Endodermal cell (in vitro differentiated cells): ENCODE results near the gene CNTN4. TPM values are rescaled to one million over a fixed set of nuclear protein-coding genes. Genes with fewer than 3 reads are reported as not detected.

Source experiments
- DNase-seq: peaks from one replicate; pipeline ENCODE4 v3.0.0-alpha.2; 2017
- H3K27ac ChIP-seq: 2 replicates; pipeline ENCODE4 v1.5.1; 2013; ENCODE audit warnings: mild to moderate bottlenecking, low read depth, low read length, moderate library complexity
- H3K27me3 ChIP-seq: 2 replicates; pipeline ENCODE4 v1.6.1; 2013; ENCODE audit warnings: mild to moderate bottlenecking, low read length, moderate library complexity; ENCODE audit not compliant: insufficient read depth, control insufficient read depth, poor library complexity, severe bottlenecking
- H3K36me3 ChIP-seq: 2 replicates; pipeline ENCODE4 v1.7.0; 2013; ENCODE audit warnings: mild to moderate bottlenecking, low read length, moderate library complexity; ENCODE audit not compliant: control insufficient read depth, insufficient read depth
- H3K4me1 ChIP-seq: one replicate; pipeline ENCODE4 v1.7.0; 2013; ENCODE audit warnings: low read length; ENCODE audit not compliant: control insufficient read depth, insufficient read depth
- H3K4me3 ChIP-seq: 2 replicates; pipeline ENCODE4 v1.5.1; 2013; ENCODE audit warnings: mild to moderate bottlenecking, low read length, moderate library complexity
- H3K9ac ChIP-seq: 2 replicates; pipeline ENCODE4 v1.6.1; 2013; ENCODE audit warnings: mild to moderate bottlenecking, low read length, moderate library complexity; ENCODE audit not compliant: poor library complexity, severe bottlenecking; ENCODE audit errors: extremely low read depth
- H3K9me3 ChIP-seq: 2 replicates; pipeline ENCODE4 v1.6.1; 2013; ENCODE audit warnings: mild to moderate bottlenecking, low read length, moderate library complexity; ENCODE audit not compliant: control insufficient read depth
- H3K27ac Mint-ChIP-seq: 2 replicates; pipeline ENCODE4 v1.8.0; 2020; ENCODE audit warnings: mixed read lengths
- H3K27me3 Mint-ChIP-seq: 2 replicates; pipeline ENCODE4 v1.8.0; 2021; ENCODE audit warnings: mild to moderate bottlenecking, mixed read lengths; ENCODE audit not compliant: insufficient read depth
- H3K36me3 Mint-ChIP-seq: 2 replicates; pipeline ENCODE4 v1.8.0; 2020; ENCODE audit warnings: low read depth, mixed read lengths
- H3K4me1 Mint-ChIP-seq: 2 replicates; pipeline ENCODE4 v1.8.0; 2020; ENCODE audit warnings: mixed read lengths
- H3K4me3 Mint-ChIP-seq: 2 replicates; pipeline ENCODE4 v1.8.0; 2020; ENCODE audit warnings: mild to moderate bottlenecking, moderate library complexity, mixed read lengths
- H3K9me3 Mint-ChIP-seq: 2 replicates; pipeline ENCODE4 v1.8.0; 2020; ENCODE audit warnings: mild to moderate bottlenecking, mixed read lengths
- WGBS, 2 experiments: methylation state at CpG; one replicate each; pipeline versions ENCODE4 v1.1.5 to v1.1.7; 2013; ENCODE audit warnings: missing lambda C conversion rate in 2 of 2, mixed read lengths in 1 of 2; ENCODE audit not compliant: insufficient coverage in 1 of 2, insufficient read length in 1 of 2; 5-methylcytosine and 5-hydroxymethylcytosine counted together
- total RNA-seq, 2 donors: library from RNA; stranded (reverse); fragmentation: NEBNext Ultra II Directional in 1 of 2; extraction: Animal tissue kit (Norgen Biotek cat#: 25700) in 1 of 2; gene quantifications; 2 replicates in 1 of 2; 3 replicates in 1 of 2; pipeline ENCODE4 v1.2.1, GENCODE V29; 2021
- TF ChIP-seq, protein P1 (sequence below): fragments of 200-600 bp; sonication (generic); conservative IDR thresholded peaks from 2 replicates; pipeline ENCODE4 v1.5.0; 2021; ENCODE audit warnings: antibody characterized with exemption, mild to moderate bottlenecking

CNTN4 gene
- total RNA-seq, 2 donors from 2014 or later = 10.8 to 11.1 TPM

DNA sequence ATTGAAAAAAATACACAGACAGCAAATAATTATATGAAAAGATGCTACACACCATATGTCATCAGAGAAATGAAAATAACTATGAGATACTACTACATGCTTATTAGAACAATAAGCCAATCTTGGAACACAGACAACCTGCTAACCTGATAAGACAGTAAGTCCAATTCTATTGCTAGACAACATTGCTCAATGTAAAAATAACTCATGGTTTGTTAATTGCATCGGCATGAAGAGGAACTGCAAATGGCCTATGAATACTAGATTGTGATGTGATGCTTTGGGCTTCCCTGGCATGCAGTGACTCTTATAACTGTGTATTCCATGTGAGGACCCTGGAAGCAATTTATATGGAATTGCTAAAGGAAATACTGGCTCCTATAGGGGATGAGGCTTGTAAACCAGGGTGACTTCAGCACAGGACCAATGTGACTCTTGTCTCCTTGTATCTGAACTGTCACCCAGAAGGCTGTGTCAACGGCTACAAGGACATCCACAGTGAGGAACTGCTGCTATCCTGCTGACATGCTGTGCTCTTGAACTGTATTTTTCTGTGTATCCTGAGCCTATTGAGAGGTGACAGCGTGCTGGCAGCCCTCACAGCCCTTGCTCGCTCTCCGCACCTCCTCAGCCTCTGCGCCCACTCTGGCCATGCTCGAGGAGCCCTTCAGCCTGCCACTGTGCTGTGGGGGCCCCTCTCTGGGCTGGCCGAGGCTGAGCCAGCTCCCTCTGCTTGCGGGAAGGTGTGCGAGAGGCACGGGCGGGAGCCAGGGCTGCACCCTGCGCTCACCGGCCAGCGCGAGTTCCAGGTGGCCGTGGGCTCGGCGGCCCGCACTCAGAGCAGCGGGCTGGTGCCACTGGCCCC is 385.7 kb downstream of the CNTN4 start:
- Histone ChIP-seq H3K27ac (no peak overlapping the region), H3K4me1 (no peaks in the 10 kb centered on the region), H3K36me3 (no peaks in the 10 kb centered on the region), H3K9ac (no peak overlapping the region), H3K27me3 (no peaks in the 10 kb centered on the region), H3K9me3 (peaks cover 4% of the 10 kb centered on the region), H3K4me3 (no peak overlapping the region)
- H3K4me3 Mint-ChIP-seq = no peak overlapping the region
- TF ChIP-seq, protein P1, sequence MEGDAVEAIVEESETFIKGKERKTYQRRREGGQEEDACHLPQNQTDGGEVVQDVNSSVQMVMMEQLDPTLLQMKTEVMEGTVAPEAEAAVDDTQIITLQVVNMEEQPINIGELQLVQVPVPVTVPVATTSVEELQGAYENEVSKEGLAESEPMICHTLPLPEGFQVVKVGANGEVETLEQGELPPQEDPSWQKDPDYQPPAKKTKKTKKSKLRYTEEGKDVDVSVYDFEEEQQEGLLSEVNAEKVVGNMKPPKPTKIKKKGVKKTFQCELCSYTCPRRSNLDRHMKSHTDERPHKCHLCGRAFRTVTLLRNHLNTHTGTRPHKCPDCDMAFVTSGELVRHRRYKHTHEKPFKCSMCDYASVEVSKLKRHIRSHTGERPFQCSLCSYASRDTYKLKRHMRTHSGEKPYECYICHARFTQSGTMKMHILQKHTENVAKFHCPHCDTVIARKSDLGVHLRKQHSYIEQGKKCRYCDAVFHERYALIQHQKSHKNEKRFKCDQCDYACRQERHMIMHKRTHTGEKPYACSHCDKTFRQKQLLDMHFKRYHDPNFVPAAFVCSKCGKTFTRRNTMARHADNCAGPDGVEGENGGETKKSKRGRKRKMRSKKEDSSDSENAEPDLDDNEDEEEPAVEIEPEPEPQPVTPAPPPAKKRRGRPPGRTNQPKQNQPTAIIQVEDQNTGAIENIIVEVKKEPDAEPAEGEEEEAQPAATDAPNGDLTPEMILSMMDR = no peak
- peaks cover 7% of the 10 kb centered on the region for H3K9me3 Mint-ChIP-seq
- no peaks in the 10 kb centered on the region for H3K4me1 Mint-ChIP-seq
- WGBS, 2 experiments = 94 to 95% methylated on average over 2 to 21 of the region's 21 CpGs
- no peaks in the 10 kb centered on the region for H3K27me3 Mint-ChIP-seq
- no peak overlapping the region for H3K27ac Mint-ChIP-seq
- no peak for DNase-seq
- peaks cover 4% of the 10 kb centered on the region for H3K36me3 Mint-ChIP-seq

DNA sequence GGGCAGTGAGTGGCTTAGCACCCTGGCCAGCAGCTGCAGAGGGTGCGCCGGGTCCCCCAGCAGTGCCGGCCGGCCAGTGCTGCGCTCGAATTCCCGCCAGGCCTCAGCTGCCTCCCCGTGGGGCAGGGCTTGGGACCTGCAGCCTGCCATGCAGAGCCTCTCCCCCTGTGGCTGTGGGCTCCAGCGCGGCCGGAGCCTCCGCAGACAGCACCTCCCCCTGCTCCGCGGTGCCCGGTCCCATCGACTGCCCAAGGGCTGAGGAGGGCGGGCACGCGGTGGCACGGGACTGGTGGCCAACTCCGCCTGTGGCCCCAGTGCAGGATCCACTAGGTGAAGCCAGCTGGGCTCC is 386.3 kb downstream of the CNTN4 start:
- peaks cover 4% of the 10 kb centered on the region for H3K36me3 Mint-ChIP-seq
- H3K4me1 ChIP-seq = no peaks in the 10 kb centered on the region
- WGBS, 2 experiments = 94 to 100% methylated on average over 3 to 21 of the region's 21 CpGs
- H3K9me3 ChIP-seq = peaks cover 4% of the 10 kb centered on the region
- H3K27ac ChIP-seq = no peak overlapping the region
- no peak overlapping the region for H3K4me3 ChIP-seq
- H3K27ac Mint-ChIP-seq = no peak overlapping the region
- H3K4me3 Mint-ChIP-seq = no peak overlapping the region
- no peak overlapping the region for H3K9ac ChIP-seq
- peaks cover 7% of the 10 kb centered on the region for H3K9me3 Mint-ChIP-seq
- TF ChIP-seq, protein P1 = no peak
- no peaks in the 10 kb centered on the region for H3K27me3 ChIP-seq
- no peaks in the 10 kb centered on the region for H3K36me3 ChIP-seq
- no peak for DNase-seq
- H3K4me1 Mint-ChIP-seq = peaks cover 3% of the 10 kb centered on the region
- H3K27me3 Mint-ChIP-seq = no peaks in the 10 kb centered on the region

DNA sequence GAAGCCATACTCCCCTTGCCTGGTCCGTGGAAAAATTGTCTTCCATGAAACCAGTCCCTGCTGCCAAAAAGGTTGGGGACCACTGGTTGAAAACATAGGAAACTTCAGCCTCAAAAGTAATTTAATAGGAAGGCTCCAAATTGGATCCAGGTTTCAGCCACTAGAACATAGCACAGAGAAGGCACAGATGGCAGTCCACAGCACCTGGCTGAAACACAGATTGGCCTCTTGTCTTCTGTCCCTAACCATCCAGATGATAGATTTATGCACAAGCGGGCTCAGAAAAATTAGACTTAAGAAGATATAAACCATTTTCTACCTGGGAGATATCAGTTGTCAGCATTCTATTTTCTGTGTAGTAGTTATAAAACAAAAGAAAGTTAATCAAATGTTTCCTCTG is 397.1 kb downstream of the CNTN4 start:
- no peaks in the 10 kb centered on the region for H3K9me3 ChIP-seq
- H3K9ac ChIP-seq = no peak overlapping the region
- Mint-ChIP-seq H3K27ac (no peak overlapping the region), H3K4me3 (no peak overlapping the region), H3K4me1 (peaks cover 25% of the 10 kb centered on the region), H3K36me3 (no peaks in the 10 kb centered on the region), H3K27me3 (no peaks in the 10 kb centered on the region), H3K9me3 (no peaks in the 10 kb centered on the region)
- H3K4me3 ChIP-seq = no peak overlapping the region
- no peak for DNase-seq
- H3K36me3 ChIP-seq = no peaks in the 10 kb centered on the region
- TF ChIP-seq, protein P1 = no peak
- no peaks in the 10 kb centered on the region for H3K27me3 ChIP-seq
- H3K4me1 ChIP-seq = peaks cover 3% of the 10 kb centered on the region
- no peak overlapping the region for H3K27ac ChIP-seq
- 96 to 100% methylated on average over 1 to 2 of the region's 2 CpGs for WGBS, 2 experiments
